GM10847 (cell line): ENCODE data around the gene PTPRJ.

Source experiments
- POLR2A ChIP-seq: IDR thresholded peaks from 2 replicates; pipeline ENCODE4 v1.6.1; 2011; ENCODE audit not compliant: insufficient read length; ENCODE audit errors: extremely low read depth

The PTPRJ gene

DNA sequence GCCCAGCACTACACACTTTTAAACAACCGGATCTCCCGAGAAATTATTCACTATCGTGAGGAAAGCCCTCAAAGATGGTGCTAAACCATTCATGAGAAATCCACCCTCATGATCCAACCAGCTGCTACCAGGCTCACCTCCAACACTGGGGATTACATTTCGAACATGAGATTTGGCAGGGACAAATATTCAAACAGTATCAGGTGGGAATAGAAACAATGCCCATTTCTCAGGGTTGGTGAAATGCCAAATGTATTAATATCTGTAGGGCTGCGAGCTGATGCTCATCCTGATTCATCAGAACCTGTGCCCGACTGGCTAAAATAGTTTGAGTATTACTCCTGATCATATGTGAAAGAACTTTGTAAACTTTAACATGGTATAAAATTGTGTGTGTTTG, 15.8 kb upstream of the PTPRJ start:
- no peak for TF ChIP-seq POLR2A

DNA sequence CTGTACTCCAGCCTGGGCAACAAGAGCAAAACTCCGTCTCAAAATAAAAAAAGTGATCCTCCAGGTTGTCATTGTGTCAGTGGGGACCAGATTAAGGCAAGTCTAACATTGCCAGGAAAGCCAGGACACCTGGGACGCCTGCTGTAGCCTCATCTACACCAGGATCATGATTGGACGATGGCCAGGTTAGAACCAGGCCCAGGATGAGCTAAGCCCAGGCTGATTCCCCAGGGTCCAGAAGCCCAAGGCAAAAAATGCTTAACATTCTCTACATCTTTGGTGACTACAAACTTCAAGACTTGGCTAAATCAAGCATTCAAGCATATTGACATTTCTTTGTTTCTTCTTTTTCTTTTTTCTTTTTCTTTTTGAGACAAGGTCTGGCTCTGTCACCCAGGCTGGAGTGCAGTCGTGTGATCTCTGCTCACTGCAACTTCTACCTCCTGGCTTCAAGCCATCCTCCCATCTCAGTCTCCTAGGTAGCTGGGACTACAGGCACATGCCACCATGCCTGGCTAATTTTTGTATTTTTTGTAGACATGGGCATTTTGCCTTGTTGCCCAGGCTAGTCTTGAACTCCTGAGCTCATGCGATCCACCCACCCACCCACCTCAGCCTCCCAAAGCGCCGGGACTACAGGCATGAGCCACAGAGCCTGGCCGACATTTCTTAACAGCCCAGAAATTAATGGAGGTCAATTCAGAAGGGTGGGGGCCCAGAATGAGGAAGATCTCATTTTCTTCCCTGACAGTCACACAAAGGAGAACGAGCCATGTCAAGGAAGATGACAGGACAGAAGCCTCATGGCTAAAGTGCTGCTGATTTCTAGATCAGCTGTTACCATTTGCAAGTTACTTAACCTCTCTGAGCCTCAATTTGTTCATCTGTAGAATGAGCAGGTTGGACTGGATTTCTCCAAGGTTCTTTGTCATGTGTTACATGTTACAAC, 12.5 kb upstream of the PTPRJ start:
- TF ChIP-seq POLR2A = no peak

DNA sequence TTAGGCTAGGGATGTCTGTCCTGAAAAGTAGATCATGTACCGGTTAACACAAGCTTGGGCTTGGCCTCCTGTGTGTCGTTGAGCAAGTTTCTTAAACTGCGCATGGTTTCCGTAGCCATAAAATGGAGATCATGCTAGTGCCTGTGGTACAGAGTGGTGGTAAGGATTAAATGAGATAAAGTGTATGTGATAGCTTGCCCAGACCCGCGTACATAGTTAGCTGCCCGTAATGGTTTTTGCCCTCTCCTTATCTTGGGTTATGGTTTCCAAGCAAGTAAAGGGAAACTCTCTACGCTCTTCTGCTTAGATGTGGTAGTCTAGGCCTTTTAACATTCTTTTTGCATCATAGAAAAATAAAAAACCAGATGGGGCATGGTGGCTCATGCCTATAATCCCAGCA, 11.0 kb upstream of the PTPRJ start:
- TF ChIP-seq POLR2A = no peak

DNA sequence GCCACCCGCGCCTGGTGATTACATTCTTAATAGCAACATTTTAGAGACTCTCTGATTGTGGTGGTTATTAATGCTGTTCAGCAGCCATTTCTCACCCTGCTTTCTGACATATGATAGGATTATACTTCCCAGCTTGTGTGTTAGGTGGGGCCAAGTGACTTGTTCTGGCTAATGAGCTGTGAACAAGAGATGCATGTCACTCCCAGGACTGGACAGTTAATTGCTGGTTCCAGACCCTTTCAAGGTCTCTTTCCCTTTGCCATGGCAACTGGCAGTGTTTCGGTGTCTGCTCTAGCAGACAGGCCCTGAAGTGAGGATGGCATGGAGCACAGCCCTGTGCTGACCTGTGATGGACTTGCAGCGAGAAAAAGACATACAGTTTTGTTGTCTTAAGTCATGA, 8.9 kb upstream of the PTPRJ start:
- TF ChIP-seq POLR2A = no peak

DNA sequence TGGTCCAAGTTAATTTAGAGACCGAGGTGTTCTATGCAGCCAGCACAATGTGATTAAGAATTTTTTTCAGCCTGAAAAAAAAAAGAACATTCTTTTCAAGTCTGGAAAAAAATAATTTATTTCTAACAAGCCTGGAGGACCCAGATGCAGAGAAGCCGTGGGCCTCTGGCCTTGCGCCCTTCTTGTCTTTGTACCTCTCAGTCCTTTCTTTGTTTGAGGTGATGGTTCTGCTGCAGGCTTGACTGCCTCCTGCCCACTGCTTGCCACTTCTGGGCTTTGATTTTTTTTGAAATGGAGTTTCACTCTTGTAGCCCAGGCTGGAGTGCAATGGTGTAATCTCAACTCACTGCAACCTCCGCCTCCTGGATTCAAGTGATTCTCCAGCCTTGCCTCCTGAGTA, 7.2 kb upstream of the PTPRJ start:
- TF ChIP-seq POLR2A = no peak

DNA sequence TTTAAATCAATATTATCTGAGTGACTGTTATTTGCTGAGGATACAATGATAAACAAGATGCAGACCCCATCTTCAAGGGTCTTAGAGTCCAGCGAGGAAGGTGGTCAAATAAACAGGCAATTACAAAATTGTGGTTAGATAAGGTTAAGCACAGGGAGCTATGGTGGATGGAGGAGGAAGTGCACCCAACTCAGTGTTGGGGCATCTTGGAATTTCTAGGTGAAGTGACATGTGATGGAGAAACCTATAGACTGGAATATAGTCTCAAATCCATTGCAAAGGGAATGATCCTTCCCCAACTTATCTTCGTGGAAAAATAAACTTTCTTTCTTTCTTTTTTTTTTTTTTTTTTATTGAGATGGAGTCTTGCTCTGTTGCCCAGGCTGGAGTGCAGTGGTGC, 3.4 kb upstream of the PTPRJ start:
- no peak for TF ChIP-seq POLR2A

DNA sequence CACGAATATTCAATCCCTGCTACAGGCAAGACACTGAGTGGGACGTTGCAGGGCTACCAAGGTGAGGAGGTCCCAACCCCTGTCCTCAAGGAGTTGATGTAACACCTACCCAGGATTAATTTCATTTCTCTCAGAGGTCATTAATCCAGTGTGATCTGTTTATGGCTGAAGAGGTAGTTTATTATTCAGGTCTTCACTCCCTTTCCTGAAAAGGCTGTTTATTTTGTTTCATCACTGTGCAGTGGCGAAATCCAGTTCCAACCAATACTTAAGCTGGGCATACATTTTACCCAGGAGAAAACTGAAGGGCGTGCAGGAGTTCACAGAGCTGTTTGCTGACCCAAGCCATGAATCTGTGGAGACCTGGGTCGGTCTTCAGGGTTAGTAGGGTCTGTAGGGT, 2.7 kb upstream of the PTPRJ start:
- no peak for TF ChIP-seq POLR2A

DNA sequence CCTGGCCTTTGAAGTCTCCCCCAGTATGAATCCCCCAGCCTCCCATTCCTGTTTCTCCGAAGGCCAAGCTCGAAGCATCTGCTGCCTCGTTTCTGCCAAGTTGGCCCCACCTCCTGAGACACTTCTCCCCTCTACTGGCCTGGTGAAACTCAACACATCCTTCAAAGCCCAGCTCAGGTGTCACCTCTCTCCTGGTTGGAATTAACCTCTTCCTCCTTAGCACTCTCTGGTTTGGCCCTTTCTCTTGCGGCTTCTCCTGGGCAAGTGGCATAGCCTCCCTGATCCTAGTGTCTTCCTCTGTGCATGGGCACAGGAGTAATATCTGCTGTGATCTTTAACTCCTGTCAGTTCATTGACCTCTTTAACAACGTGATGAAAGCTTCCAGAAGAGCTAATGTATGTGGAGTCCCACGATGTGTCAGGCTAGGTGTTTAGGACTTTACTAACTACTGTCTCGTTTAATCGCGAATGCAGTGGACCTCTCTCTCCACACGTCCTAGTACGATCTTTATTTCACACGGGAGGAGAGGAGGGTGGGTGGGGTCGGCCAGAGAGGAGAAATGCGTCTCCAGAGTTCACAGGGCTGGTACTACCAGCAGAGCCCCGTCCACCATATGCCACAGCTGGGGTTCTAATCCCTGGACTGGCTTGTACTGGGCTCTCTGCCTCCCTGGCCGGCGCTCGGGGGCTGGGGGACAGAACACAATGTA, 826 bp upstream of the PTPRJ start:
- no peak for TF ChIP-seq POLR2A

DNA sequence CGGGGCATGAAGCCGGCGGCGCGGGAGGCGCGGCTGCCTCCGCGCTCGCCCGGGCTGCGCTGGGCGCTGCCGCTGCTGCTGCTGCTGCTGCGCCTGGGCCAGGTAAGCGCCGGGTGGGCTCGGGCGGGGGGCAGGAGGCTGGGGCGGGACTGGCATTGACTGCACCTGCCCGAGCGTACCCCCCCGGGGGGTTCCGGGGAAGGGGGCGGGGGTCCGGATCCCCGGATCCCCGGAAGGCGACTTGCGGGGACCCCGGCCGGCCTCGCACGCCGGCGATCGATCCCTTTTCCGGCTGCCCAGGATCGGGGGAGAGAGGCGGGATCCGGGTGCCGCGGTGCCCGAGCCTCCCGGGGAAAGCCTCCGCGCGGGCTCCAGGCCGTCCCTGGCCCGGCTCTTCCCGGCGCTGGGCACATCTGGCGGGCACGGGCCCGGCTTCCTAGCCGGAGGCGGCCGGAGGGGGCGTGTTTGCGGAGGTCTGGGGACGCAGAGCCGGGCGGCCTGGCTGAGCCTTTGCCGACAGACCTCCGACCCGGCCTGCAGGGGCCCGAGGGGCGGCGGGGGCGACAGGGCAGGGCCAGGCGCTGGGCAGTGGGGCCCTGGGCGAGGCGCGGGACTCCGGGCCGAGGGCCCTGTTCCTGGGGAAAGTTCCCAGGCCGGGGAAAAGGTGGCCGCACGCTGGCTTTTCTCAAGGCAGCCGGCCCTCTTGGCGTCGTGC, 705 bp downstream of the PTPRJ start:
- no peak for TF ChIP-seq POLR2A

DNA sequence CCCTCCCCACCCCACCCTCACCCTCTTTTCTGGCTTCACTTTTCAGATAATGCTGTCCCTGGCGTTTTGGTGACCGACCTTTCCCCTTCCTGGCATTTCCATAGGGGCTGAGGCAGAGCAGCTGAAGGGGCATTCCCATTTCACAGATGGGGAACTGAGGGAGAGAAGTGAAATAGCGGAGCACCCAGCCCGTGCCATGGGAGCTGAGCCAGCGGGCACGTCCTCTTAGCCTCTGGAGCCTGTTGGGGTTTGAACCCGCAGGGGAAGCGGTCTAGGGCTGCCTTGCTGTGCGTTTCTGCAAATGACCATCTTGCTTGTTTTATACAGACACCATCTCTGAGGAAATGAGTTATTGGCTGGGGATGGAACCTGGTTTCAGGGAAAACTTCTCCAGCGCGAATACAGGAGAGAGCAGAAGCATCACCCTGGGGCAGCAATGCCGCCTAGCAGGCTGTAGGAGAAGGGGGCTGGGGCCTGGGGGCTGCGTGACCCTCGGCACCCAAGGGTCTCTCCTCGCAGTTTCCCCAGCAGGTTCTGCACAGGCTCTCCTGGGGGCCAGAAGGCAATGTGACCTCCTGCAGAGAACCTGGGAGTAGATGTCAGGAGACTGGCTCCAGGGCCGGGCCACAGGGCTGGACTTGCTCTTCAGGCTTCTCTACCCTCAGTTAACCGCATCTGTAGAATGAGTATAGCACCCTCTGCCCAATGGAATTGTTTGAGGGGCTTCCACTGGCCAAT, 1.5 kb downstream of the PTPRJ start:
- TF ChIP-seq POLR2A = no peak

DNA sequence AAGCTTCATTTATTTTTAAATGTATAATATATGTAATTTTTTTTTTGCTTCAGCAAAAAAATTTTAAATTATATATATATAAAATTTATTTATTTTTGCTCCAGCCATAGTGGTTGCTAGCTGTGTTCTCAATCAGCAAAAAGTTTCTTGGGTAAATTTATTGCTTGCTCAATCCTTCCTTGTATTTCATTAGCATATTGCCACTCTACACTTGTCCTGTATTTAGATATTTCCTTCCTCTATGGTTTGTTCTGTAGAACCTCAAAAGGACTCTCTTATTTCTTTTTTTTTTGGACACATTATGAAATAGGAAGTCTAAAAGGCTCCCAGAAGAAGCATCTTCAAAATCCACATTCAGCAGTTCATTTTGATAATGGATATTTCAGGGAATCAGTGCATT, 2.3 kb downstream of the PTPRJ start:
- no peak for TF ChIP-seq POLR2A

DNA sequence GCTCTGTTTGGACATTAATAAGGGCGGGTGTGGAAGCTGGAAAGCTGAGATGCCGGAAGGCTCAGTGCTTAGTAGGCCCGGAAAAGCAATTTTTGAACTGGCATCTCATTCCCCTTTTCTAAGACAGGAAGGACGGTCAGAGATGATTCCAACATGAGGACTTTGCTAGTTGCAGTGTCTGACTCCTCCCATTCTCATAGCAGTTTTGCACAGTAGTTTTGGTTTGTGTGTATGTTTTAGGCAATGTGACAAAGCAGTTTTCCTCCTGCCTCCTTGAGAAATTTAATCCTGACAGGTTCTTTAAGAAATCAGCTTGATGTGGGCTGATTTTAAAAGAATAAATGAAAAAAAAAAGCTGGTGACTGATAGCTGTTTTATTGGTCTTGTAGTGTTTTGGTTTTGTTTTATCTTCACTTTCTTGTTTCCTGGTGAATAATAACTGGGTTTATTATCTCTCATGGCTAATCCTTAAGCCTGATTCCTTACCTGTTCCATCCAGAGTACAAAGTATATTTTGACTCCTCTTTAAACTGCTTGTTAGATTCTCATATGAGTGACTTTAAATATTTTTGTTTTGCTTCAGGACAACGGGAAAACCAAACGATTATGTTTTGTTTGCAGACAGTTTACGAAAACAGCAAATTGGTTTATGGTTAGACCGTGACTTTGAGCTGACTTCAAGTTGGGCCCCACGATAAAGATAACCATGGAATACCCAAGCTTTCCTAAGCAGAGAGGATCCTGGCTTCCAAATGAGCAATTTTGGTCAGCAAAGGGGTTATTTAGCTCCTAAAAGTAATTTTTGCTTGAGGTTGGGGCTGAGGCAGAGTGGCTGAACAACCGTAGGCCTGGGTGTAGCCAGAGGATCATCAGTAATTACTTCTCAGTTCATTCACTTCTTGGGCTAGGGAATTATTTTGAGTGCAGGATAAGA, 3.4 kb downstream of the PTPRJ start:
- no peak for TF ChIP-seq POLR2A

DNA sequence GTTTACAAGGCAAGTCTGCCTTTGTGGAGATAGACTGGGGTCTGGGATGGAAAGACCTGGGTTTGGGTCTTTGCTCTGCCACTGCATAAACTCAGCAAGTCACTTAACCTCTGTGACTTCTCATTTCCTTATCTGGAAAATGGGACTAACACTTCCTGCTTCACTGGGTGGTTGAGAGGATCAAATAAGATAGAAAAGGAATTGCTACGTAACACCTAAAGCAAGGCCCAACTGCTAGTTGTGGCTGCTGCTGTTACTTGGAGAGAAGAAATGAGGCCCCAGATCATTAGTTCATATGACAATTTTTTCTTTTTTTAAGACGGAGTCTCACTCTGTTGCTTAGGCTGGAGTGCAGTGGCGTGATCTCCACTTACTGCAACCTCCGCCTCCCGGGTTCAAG, 5.9 kb downstream of the PTPRJ start:
- no peak for TF ChIP-seq POLR2A

DNA sequence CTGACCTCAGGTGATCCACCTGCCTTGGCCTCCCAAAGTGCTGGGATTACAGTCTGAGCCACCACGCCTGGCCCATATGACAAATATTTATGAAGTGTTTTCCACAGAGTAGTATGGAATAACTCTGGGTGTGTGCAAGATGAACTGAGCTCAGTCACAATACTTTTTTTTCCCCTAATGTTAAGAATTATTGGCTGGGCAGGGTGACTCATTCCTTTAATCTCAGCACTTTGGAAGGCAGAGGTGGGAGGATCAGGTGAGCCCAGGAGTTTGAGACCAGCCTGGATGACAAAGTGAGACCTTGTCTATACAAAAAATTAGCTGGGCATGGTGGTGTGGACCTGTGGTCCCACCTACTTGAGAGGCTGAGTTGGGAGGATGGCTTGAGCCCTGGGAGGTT, 6.4 kb downstream of the PTPRJ start:
- TF ChIP-seq POLR2A = no peak
